ENCODE data around the gene TRMT44.

TRMT44 gene

DNA sequence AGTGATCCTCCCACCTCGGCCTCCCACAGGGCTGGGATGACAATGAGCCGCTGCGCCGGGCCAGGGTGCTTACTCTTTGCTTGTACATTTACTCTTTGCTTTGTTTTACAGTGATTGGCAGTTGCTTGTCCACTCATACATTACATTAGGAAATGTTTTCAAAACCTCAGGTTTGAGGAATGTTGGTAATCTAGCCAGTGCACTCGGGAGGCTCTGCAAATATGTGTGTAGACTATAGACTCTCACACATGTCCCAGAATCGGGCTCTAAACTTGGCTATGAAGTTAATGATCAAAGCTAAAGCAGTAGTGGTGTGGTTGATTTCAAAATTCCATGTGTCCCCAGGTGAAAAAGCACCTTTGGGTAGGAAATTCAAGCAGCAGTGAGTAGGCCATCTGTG is 20.5 kb downstream of the TRMT44 start:
- DNase-seq = no peak
- TF ChIP-seq GATA1 (IDR thresholded peaks at IDR 0.05; ENCODE audit: low read depth, low read length) = no peak
- no peak for TF ChIP-seq POLR2A (IDR thresholded peaks at IDR 0.05; ENCODE audit: low read length)

DNA sequence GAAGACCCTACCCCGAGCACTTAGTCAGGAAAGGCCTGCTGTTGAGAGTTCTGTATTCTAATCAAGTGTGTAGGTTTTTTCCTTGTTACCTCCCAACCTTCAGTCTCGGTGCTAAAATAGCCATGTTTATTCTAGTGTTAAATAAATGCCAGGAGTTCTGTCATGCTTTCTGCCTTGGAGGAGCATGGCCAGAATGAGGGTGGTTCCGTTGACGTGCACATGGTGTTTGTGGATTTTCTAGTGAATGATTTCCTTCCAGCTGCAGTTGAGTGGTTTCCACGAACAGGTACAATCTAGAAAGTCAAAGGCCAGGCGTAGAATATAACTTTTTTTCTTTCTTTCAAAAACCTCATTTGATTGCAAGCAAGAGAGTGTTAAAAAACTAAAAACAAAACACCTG is 21.0 kb downstream of the TRMT44 start:
- TF ChIP-seq POLR2A (IDR thresholded peaks at IDR 0.05; ENCODE audit: low read length) (no peak), GATA1 (IDR thresholded peaks at IDR 0.05; ENCODE audit: low read depth, low read length) (no peak)
- DNase-seq = no peak

DNA sequence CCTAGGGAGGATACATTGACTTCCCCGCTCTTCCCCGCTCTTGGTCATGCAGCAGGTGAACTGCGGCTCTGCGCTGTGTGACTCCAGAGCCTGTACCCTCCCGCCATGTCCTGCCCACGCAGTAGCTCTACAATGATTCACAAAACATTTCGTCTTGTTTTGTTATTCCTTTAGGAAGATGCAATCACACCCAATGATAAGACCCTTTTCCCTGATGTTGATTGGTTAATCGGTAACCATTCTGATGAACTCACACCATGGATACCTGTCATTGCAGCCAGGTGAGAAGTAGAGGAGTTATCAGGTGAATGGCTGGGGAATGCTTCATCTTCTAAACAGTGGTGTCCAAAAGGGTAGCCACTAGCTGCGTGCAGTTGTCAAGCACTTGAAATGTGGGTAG is 23.2 kb downstream of the TRMT44 start:
- DNase-seq = no peak
- no peak for TF ChIP-seq GATA1 (IDR thresholded peaks at IDR 0.05; ENCODE audit: low read depth, low read length)
- no peak for TF ChIP-seq POLR2A (IDR thresholded peaks at IDR 0.05; ENCODE audit: low read length)

DNA sequence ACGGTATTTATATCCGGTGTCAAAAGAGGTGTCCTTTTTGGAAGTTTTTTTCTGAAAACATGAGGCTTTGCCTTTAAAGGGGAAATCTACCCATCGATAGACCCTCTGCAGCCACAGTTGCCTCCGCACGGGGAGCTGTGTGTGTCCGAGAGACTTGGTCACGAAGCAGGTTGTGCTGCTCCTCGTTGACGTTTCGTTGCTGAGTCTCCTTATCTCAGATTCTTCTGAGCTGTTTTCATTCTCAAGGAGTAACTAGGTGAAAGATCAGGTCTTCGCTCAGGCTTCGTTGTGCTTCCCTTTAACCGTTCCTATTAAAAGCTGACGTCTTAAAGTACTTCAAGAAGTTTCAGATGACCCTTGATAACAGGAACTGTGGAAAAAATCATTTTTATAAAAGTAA is 23.8 kb downstream of the TRMT44 start:
- DNase-seq = no peak
- TF ChIP-seq POLR2A (IDR thresholded peaks at IDR 0.05; ENCODE audit: low read length) (no peak), GATA1 (IDR thresholded peaks at IDR 0.05; ENCODE audit: low read depth, low read length) (no peak)

DNA sequence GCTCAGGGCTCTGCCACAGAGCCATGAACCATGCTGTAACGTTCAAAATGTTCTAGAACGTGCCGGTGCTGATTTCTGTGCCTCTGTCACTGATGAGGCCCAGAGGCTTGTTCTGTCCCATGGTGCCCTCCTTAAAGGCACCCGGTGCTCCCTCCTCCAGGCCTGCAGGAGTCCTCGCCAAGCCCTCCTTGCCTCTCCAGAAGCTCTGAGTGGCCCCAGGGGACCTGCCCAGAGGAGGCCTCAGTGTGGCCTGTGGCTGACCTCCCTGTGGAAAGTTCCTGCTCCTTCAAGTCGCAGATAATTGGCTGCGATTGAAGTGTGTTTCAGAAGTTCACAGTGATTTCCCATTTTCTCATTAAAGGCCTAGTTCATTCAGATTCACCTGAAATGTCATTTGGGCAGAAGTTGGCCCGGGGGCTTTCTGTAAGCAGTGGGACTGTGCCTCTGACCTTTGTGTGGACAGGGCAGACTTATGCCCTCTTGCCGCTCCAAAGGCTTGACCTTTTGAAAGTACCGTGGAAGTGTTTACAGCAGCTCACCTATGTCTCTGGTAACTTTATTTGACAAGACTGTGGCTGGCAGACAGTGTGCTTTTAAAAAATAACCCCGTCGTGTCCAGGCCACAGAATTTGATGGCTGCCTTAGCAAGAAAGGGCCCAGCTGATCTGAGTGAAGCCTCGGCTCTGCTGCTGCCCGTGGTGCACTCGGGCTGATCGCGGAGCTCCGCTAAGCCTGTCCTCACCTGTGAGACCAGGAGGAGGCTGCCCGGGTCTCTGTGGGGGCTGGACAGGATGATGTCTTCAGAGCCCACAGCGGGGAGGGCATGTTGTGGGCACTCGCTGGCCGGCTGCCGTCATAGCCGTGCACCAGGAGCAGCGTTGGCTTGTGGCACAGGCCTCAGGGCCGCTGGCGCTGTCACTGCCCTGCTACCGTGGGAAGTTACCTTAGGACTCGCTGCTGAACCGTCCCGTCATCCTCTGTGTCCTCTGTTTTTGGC is 25.3 kb downstream of the TRMT44 start:
- TF ChIP-seq POLR2A (IDR thresholded peaks at IDR 0.05; ENCODE audit: low read length) (no peak), GATA1 (IDR thresholded peaks at IDR 0.05; ENCODE audit: low read depth, low read length) (no peak)
- DNase-seq = no peak

DNA sequence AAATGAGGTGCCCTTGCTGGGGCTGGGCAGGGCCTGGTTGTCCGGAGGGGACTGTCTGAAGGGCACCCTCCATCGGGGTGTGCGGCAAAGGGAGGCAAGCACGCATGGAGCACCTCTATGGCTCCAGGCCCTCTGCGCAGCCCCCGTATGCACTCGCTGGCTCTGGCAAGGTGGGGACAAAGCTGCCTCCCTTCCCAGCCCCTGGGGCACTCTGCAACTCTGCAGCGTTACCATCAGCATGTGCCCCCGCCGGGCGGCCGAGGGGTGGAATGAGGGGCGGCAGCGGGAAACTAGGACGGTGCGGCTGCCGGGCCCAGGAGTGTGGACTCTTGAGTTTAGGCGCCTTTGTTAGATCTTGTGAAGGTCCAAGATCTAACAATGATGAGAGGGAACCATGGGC is 26.4 kb downstream of the TRMT44 start:
- DNase-seq = no peak
- TF ChIP-seq GATA1 (IDR thresholded peaks at IDR 0.05; ENCODE audit: low read depth, low read length) = no peak
- TF ChIP-seq POLR2A (IDR thresholded peaks at IDR 0.05; ENCODE audit: low read length) = no peak

DNA sequence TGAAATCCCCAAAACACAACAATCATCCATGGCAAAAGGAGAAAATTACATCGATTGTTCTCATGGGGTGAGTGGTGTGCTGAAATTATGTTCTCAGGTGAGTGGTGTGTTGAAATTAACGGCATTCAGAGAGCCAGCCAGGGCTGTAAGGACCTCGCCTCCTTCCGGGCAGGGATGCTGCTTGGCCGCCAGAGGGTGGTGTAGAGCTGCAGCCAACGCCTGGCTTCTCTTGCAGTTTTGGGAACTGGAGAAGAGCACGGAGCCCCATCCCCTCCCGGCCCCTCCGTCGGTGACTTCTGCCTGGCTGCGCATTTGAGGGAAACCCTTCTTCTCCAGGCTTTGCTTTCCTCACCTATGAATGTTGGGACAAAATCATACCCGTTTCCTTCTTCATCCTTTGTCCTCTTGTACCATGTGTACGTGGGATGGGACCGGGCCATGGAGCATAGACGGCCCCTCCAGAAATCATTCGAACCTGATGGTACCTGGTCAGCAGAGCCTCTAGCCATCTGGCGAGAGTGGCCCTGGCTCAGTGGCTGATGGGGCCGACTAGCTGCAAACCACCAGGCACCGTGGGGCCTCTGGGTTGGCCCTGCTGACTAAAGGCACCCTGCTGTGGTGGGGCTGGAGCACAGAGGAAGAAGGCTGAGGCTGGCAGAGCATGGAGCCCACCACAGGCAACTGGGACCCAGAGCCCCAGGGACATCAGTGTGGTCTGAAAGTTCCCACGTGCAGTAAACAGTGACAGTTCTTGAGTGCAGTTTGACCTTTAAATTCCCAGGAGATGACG is 28.4 kb downstream of the TRMT44 start:
- peak; percentile 51 to 74 for DNase-seq
- TF ChIP-seq POLR2A (IDR thresholded peaks at IDR 0.05; ENCODE audit: low read length) (no peak), GATA1 (IDR thresholded peaks at IDR 0.05; ENCODE audit: low read depth, low read length) (no peak)

DNA sequence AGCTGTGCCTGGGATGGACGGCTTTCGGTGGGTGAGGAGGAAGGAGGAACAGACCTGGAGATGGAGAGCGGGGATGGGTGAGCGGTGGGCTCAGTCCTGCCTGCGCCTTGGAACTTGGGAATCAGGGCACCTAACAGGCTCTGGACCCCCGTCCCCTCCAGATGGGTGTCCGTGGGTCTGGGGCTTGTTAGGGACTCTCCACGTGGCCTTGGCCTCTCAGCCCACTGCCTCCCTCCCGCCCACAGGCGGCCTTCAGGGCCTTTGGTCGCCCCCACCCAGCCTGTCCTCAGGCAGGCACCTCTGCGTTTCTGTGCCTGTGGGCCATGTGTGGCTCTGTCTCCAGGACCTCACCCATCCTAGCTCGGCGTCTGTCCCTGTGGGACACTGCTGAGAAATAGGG is 29.0 kb downstream of the TRMT44 start:
- no peak for TF ChIP-seq GATA1 (IDR thresholded peaks at IDR 0.05; ENCODE audit: low read depth, low read length)
- no peak for TF ChIP-seq POLR2A (IDR thresholded peaks at IDR 0.05; ENCODE audit: low read length)
- no peak for DNase-seq

DNA sequence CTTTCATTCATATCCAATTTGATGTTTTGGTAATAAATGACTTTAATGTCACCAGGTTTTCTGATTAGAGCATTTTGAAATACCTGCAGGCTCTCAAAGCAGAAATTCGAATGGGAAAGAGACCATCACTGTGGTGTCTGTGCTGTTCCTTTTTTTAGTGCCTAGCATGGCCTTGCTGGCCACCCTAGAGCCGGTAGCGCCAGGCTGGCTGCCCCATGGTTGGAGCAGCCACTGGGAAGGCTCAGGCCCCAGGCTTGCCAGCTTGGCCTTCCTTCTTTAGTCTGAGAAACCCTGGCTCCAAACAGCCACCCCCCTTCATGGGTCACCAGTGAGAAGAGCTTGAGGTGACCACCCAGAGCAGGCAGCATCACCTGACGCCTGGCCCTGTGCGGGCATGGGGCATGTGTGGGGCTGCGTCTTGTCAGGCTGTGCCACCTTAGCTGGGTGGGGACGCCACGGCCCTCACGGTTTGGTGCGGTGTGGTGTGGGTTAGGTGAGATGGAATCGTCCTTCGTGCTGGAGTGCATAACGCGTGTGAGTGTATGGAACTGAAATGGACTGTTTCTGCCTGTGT is 30.0 kb downstream of the TRMT44 start:
- no peak for TF ChIP-seq GATA1 (IDR thresholded peaks at IDR 0.05; ENCODE audit: low read depth, low read length)
- no peak for TF ChIP-seq POLR2A (IDR thresholded peaks at IDR 0.05; ENCODE audit: low read length)
- DNase-seq = no peak

DNA sequence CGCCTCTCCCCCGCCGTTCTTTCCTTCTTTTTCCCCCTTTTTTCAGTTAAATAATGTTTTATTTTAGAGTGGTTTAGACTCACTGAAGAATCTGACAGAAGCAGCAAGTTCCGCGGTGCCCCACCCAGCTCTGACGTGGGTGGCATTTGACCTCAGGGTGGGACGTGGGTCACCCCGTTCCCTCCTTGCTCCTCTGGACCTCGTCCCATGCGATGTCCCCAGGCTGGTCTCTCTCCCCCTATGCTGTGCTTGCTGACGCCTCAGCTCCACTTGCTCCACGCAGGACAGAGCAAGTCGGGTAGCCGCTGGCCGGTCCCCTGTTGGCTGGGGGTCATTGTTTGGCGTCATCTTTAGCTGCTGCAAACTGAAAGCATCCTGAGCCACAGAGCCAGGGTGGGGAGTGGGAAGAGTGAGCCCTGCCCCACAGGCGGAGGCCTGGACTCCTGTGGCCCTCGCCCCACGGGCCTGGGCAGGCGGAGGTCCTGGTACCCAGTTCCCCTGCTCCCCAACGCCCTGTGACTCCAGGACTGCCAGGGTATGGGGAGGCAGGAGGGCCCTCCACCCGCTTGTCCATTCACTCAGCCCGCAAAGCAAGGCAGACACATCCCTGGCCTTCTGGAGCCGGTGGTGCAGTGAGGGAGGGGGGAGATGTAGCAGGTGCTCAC is 30.8 kb downstream of the TRMT44 start:
- no peak for DNase-seq
- TF ChIP-seq GATA1 (IDR thresholded peaks at IDR 0.05; ENCODE audit: low read depth, low read length) = no peak
- no peak for TF ChIP-seq POLR2A (IDR thresholded peaks at IDR 0.05; ENCODE audit: low read length)

DNA sequence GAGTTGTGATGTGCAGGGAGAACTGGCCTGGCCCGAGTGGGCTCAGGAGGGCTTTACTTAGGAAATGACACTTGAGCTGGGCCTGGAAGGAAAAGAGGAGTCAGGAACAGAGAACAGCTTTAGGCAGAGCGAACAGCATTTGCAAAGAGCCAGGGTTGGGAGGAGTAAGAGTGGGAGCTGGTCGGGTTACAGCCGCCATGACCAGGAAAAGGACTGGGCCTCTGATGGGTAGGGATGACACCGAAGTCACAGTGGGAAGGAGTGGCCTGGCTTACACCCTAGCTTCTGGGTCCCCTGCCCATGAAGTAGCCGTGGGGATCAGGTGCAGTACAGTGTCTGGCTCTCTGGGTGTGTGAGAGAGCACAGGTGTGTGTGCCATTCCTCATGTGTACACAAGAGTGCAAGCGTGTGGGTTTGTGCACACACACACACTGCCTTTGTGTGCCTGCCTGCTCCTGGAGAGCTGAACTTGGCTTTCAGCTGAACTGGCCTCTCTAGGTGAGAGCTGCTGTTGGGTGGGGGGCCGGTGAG is 31.6 kb downstream of the TRMT44 start:
- DNase-seq = no peak

DNA sequence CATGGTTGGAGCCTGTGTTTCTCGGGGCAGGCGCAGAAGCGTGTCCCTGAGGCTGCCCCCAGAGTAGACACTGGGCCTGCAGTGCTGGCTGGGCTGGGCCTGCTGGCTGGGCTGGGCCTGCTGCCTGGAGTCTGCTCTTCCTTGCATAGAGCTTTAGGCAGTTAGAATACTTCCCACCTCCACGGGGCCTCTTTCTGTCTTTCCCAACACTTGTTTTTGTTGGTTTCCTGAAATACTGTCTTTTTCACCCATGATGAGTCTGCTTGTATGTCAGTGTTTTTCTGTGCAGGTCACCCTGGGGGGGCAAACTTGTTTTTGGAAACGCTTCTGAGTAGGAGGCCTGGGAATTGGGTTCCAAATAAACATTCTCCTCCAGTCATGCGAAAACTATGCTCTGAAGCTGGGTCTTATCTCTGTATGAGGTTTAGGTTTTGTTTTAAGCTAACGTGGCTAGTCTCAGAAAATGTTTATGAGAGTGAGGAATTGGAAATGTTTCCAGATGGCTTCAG is 32.2 kb downstream of the TRMT44 start:
- no peak for TF ChIP-seq POLR2A (IDR thresholded peaks at IDR 0.05; ENCODE audit: low read length)
- TF ChIP-seq GATA1 (IDR thresholded peaks at IDR 0.05; ENCODE audit: low read depth, low read length) = no peak
- no peak for DNase-seq

More for the DNA sequence above, 31.6 kb downstream of the TRMT44 start:
- no peak for TF ChIP-seq GATA1 (IDR thresholded peaks at IDR 0.05; ENCODE audit: low read depth, low read length)
- no peak for TF ChIP-seq POLR2A (IDR thresholded peaks at IDR 0.05; ENCODE audit: low read length)
